Kidney epithelial cell (primary cell): ENCODE data around the gene CNIH3. TPM values are rescaled to one million over a fixed set of nuclear protein-coding genes. Genes with fewer than 3 reads are reported as not detected.

Source experiments
- DNase-seq: peaks from one replicate; pipeline ENCODE4 v3.0.0-alpha.2; 2010; ENCODE audit warnings: low read depth
- H3K27me3 ChIP-seq: 2 replicates; pipeline ENCODE4 v1.6.0; 2011; ENCODE audit warnings: low read length; ENCODE audit not compliant: control insufficient read depth, insufficient read depth
- H3K36me3 ChIP-seq: 2 replicates; pipeline ENCODE4 v1.5.1; 2011; ENCODE audit warnings: low read length; ENCODE audit not compliant: control insufficient read depth, insufficient read depth
- H3K4me3 ChIP-seq: 2 replicates; pipeline ENCODE4 v1.5.1; 2011; ENCODE audit warnings: low read depth, mild to moderate bottlenecking, control low read depth, low read length
- CTCF ChIP-seq: IDR thresholded peaks from 2 replicates; pipeline ENCODE4 v1.5.1; 2011; ENCODE audit warnings: mild to moderate bottlenecking, moderate library complexity, low read length, control low read depth, inconsistent platforms; ENCODE audit not compliant: insufficient read depth, poor library complexity, severe bottlenecking
- total RNA-seq: library from RNA; depleted of rRNA; stranded (reverse); fragments of >200 nt; gene quantifications from 2 replicates; pipeline ENCODE4 v1.2.3, GENCODE V29; 2015

The CNIH3 gene
- total RNA-seq, 1 donor from 2014 or later = 4.2 TPM

- H3K36me3 ChIP-seq = no peaks in the 10 kb centered on the region
- no peaks in the 10 kb centered on the region for H3K27me3 ChIP-seq
- DNase-seq = no peak
- H3K4me3 ChIP-seq = no peak overlapping the region
- TF ChIP-seq CTCF = peak; percentile 13
These were observed 24.9 kb downstream of the CNIH3 start for GRCh38 chr1:224641030-224641429.

- no peak for DNase-seq
- no peak for TF ChIP-seq CTCF
- Histone ChIP-seq H3K36me3 (no peaks in the 10 kb centered on the region), H3K27me3 (no peaks in the 10 kb centered on the region), H3K4me3 (no peak overlapping the region)
These were observed 27.5 kb downstream of the CNIH3 start for GRCh38 chr1:224643653-224644052.

GRCh38 chr1:224644553-224645154, 28.5 kb downstream of the CNIH3 start:
- H3K27me3 ChIP-seq = no peaks in the 10 kb centered on the region
- no peaks in the 10 kb centered on the region for H3K36me3 ChIP-seq
- H3K4me3 ChIP-seq = no peak overlapping the region
- no peak for DNase-seq
- TF ChIP-seq CTCF = peak; percentile 85

- no peak for DNase-seq
- H3K4me3 ChIP-seq = no peak overlapping the region
- TF ChIP-seq CTCF = no peak
- no peaks in the 10 kb centered on the region for H3K27me3 ChIP-seq
- no peaks in the 10 kb centered on the region for H3K36me3 ChIP-seq
These were observed 31.3 kb downstream of the CNIH3 start for GRCh38 chr1:224647449-224647848.

- no peak for TF ChIP-seq CTCF
- no peaks in the 10 kb centered on the region for H3K27me3 ChIP-seq
- DNase-seq = no peak
- H3K4me3 ChIP-seq = no peak overlapping the region
- no peaks in the 10 kb centered on the region for H3K36me3 ChIP-seq
These were observed 34.2 kb downstream of the CNIH3 start for GRCh38 chr1:224650290-224650689.

- no peak overlapping the region for H3K4me3 ChIP-seq
- no peaks in the 10 kb centered on the region for H3K36me3 ChIP-seq
- no peak for DNase-seq
- no peak for TF ChIP-seq CTCF
- H3K27me3 ChIP-seq = no peaks in the 10 kb centered on the region
These were observed 35.1 kb downstream of the CNIH3 start for GRCh38 chr1:224651188-224651587.
